Measurements from ENCODE around the gene RTTN.

GRCh38 chr18:70221915-70222278 is 16.4 kb upstream of the RTTN start:
- TF ChIP-seq CTCF (IDR thresholded peaks at IDR 0.05) (no peak), POLR2A (IDR thresholded peaks at IDR 0.05) (no peak)

Measured in uterus (tissue), 2 donors.